CD14-positive monocyte (primary cell): ENCODE data around the gene MRPL34. TPM values are rescaled to one million over a fixed set of nuclear protein-coding genes. Genes with fewer than 3 reads are reported as not detected.

Source experiments
- DNase-seq, 3 donors: peaks; one replicate each; pipeline ENCODE4 v3.0.0-alpha.2; 2011 to 2022
- H2AFZ ChIP-seq: 2 replicates; pipeline ENCODE4 v1.6.0; 2012; ENCODE audit warnings: mild to moderate bottlenecking, low read depth, low read length, inconsistent platforms; ENCODE audit not compliant: insufficient read depth, poor library complexity, severe bottlenecking
- H3K27ac ChIP-seq, 2 donors: 1 replicate in 1 of 2; 2 replicates in 1 of 2; pipeline ENCODE4 v1.5.1; 2012 to 2013; ENCODE audit warnings: low read length in 2 of 2, control low read depth in 1 of 2, inconsistent platforms in 1 of 2, low read depth in 1 of 2, mild to moderate bottlenecking in 1 of 2
- H3K27me3 ChIP-seq, 2 donors: one replicate each; pipeline versions ENCODE4 v1.6.0 to v1.6.1; 2011 to 2013; ENCODE audit warnings: low read length in 2 of 2; ENCODE audit not compliant: control insufficient read depth in 2 of 2, insufficient read depth in 2 of 2
- H3K36me3 ChIP-seq, 2 donors: replicated peaks in 1 of 2; 1 replicate in 1 of 2; 2 replicates in 1 of 2; pipeline versions ENCODE4 v1.5.1 to v1.6.1; 2012 to 2013; ENCODE audit warnings: low read length in 2 of 2, control low read depth in 1 of 2, inconsistent platforms in 1 of 2, mild to moderate bottlenecking in 1 of 2; ENCODE audit not compliant: insufficient read depth in 2 of 2, control insufficient read depth in 1 of 2
- H3K4me1 ChIP-seq, 2 donors: 1 replicate in 1 of 2; 2 replicates in 1 of 2; pipeline versions ENCODE4 v1.5.1 to v1.6.1; 2012 to 2013; ENCODE audit warnings: low read length in 2 of 2, control low read depth in 1 of 2, inconsistent platforms in 1 of 2, mild to moderate bottlenecking in 1 of 2, moderate library complexity in 1 of 2; ENCODE audit not compliant: insufficient read depth in 2 of 2, control insufficient read depth in 1 of 2
- H3K4me2 ChIP-seq: replicated peaks from 2 replicates; pipeline ENCODE3; 2012; ENCODE audit warnings: low read length, moderate library complexity, mild to moderate bottlenecking; ENCODE audit not compliant: poor library complexity, severe bottlenecking; ENCODE audit errors: extremely low read depth
- H3K4me3 ChIP-seq, 3 experiments: fragments of 200-600 bp in 1 of 3; sonication (generic) in 1 of 3; replicated peaks in 1 of 3; 1 replicate in 2 of 3; 2 replicates in 1 of 3; pipeline ENCODE4 v1.5.1; 2011 to 2013; ENCODE audit warnings: low read length in 3 of 3, mild to moderate bottlenecking in 3 of 3, control low read depth in 2 of 3, low read depth in 2 of 3, inconsistent platforms in 1 of 3, moderate library complexity in 1 of 3
- H3K79me2 ChIP-seq: 2 replicates; pipeline ENCODE4 v1.6.0; 2012; ENCODE audit warnings: mild to moderate bottlenecking, control low read depth, inconsistent platforms, low read length, moderate library complexity; ENCODE audit not compliant: insufficient read depth
- H3K9ac ChIP-seq: 2 replicates; pipeline ENCODE4 v1.6.0; 2017; ENCODE audit warnings: low read length, mild to moderate bottlenecking; ENCODE audit not compliant: insufficient read depth, poor library complexity, severe bottlenecking
- H3K9me3 ChIP-seq, 2 donors: replicated peaks in 1 of 2; 1 replicate in 1 of 2; 2 replicates in 1 of 2; pipeline versions ENCODE4 v1.5.1 to v1.6.1; 2012 to 2013; ENCODE audit warnings: low read length in 2 of 2, control low read depth in 1 of 2; ENCODE audit not compliant: control insufficient read depth in 1 of 2, insufficient read depth in 1 of 2
- H4K20me1 ChIP-seq: 2 replicates; pipeline ENCODE4 v1.6.0; 2012; ENCODE audit warnings: mild to moderate bottlenecking, low read length, control low read depth, moderate library complexity; ENCODE audit not compliant: insufficient read depth
- H3K27ac Mint-ChIP-seq, 7 donors: one replicate each; pipeline ENCODE4 v1.8.0; 2020; ENCODE audit warnings: mild to moderate bottlenecking in 7 of 7, mixed read lengths in 7 of 7, moderate library complexity in 6 of 7, inconsistent platforms in 2 of 7
- H3K27me3 Mint-ChIP-seq, 3 donors: one replicate each; pipeline ENCODE4 v1.8.0; 2021 to 2022; ENCODE audit warnings: low read depth in 3 of 3, mild to moderate bottlenecking in 3 of 3, mixed read lengths in 3 of 3, moderate library complexity in 3 of 3, inconsistent platforms in 1 of 3
- H3K36me3 Mint-ChIP-seq, 2 donors: one replicate each; pipeline ENCODE4 v1.8.0; 2020; ENCODE audit warnings: mixed read lengths in 2 of 2, inconsistent platforms in 1 of 2, mild to moderate bottlenecking in 1 of 2
- H3K4me1 Mint-ChIP-seq: one replicate; pipeline ENCODE4 v1.8.0; 2020; ENCODE audit warnings: mild to moderate bottlenecking, mixed read lengths
- H3K4me3 Mint-ChIP-seq, 2 donors: one replicate each; pipeline ENCODE4 v1.8.0; 2020; ENCODE audit warnings: mild to moderate bottlenecking in 2 of 2, mixed read lengths in 2 of 2, moderate library complexity in 1 of 2
- H3K9me3 Mint-ChIP-seq, 7 donors: one replicate each; pipeline ENCODE4 v1.8.0; 2020 to 2022; ENCODE audit warnings: mixed read lengths in 7 of 7, mild to moderate bottlenecking in 6 of 7, moderate library complexity in 6 of 7, inconsistent platforms in 2 of 7
- WGBS: methylation state at CpG from one replicate; pipeline ENCODE4 v1.1.5; 2013; ENCODE audit warnings: missing lambda C conversion rate; ENCODE audit not compliant: insufficient coverage; 5-methylcytosine and 5-hydroxymethylcytosine counted together
- intact Hi-C, 2 donors: fragments of 100-400 bp; cut with micrococcal nuclease; formaldehyde crosslinking; loops; one replicate each; pipeline versions ENCODE4 v1.15.0 to v1.15.1; 2023
- polyA plus RNA-seq, 3 donors: library from polyadenylated mRNA; depleted of rRNA in 1 of 3; unstranded in 2 of 3; stranded (reverse) in 1 of 3; fragments of 300-500 nt in 2 of 3; fragments of >200 nt in 1 of 3; fragmentation: Illumina TruSeq in 2 of 3; gene quantifications; 1 replicate in 2 of 3; 2 replicates in 1 of 3; pipeline ENCODE4 v1.2.3, GENCODE V29; 2012 to 2021
- TF ChIP-seq, protein P1 (sequence below): fragments of 200-600 bp; IDR thresholded peaks from one replicate; pipeline ENCODE4 v1.8.0; 2022; ENCODE audit warnings: antibody characterized with exemption, mild to moderate bottlenecking

MRPL34 gene
- polyA plus RNA-seq, 3 donors = 13.2 to 208 (median 155) TPM

- H4K20me1 ChIP-seq = no peaks in the 10 kb centered on the region
- no peak overlapping the region for H2AFZ ChIP-seq
- H3K27ac Mint-ChIP-seq = no peak overlapping the region
- H3K36me3 Mint-ChIP-seq = peaks cover 9 to 17% of the 10 kb centered on the region in 2 donors
- H3K9me3 ChIP-seq = no peaks in the 10 kb centered on the region
- H3K4me3 ChIP-seq = no peak overlapping the region
- no peak for DNase-seq
- H3K4me3 Mint-ChIP-seq = no peak overlapping the region
- no peak overlapping the region for H3K4me2 ChIP-seq
- H3K27me3 Mint-ChIP-seq = peaks cover 0 to 3% (median 1%) of the 10 kb centered on the region in 3 donors
- intact Hi-C loops = no loop called here
- H3K4me1 ChIP-seq = peaks cover 19 to 28% of the 10 kb centered on the region in 2 donors
- TF ChIP-seq, protein P1, sequence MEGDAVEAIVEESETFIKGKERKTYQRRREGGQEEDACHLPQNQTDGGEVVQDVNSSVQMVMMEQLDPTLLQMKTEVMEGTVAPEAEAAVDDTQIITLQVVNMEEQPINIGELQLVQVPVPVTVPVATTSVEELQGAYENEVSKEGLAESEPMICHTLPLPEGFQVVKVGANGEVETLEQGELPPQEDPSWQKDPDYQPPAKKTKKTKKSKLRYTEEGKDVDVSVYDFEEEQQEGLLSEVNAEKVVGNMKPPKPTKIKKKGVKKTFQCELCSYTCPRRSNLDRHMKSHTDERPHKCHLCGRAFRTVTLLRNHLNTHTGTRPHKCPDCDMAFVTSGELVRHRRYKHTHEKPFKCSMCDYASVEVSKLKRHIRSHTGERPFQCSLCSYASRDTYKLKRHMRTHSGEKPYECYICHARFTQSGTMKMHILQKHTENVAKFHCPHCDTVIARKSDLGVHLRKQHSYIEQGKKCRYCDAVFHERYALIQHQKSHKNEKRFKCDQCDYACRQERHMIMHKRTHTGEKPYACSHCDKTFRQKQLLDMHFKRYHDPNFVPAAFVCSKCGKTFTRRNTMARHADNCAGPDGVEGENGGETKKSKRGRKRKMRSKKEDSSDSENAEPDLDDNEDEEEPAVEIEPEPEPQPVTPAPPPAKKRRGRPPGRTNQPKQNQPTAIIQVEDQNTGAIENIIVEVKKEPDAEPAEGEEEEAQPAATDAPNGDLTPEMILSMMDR = no peak
- 97% methylated on average over 14 of the region's 15 CpGs for WGBS
- H3K9ac ChIP-seq = no peak overlapping the region
- H3K79me2 ChIP-seq = peaks cover 5% of the 10 kb centered on the region
- no peaks in the 10 kb centered on the region for H3K27me3 ChIP-seq
- peaks cover 4 to 6% of the 10 kb centered on the region in 2 donors for H3K36me3 ChIP-seq
- no peaks in the 10 kb centered on the region for H3K9me3 Mint-ChIP-seq
- H3K4me1 Mint-ChIP-seq = peaks cover 21% of the 10 kb centered on the region
- H3K27ac ChIP-seq = no peak overlapping the region
Observed at GRCh38 chr19:17341386-17341785, 35.7 kb downstream of the MRPL34 start.

DNA sequence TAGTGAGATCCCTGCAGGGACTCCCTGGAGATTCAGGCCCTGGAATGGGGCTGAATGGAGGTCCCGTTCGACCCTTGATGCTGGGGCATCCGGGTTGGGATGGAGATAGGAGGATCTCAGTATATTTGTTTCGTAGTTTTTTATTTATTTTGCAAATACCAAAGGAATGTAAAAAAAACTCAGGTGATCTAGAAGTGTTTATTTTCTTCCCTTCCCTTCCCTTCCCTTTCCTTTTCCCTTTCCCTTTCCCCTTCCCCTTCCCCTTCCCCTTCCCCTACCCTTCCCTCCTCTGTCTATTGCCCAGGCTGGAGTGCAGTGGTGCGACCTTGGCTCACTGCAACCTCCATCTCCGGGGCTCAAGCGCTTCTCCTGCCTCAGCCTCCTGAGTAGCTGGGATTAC, 36.2 kb downstream of the MRPL34 start:
- no CpG with 5 or more reads among the region's 7 CpGs for WGBS
- Histone ChIP-seq H3K9me3 (no peaks in the 10 kb centered on the region), H3K27me3 (no peaks in the 10 kb centered on the region), H3K4me3 (no peak overlapping the region), H4K20me1 (no peaks in the 10 kb centered on the region), H3K4me1 (peaks cover 17 to 25% of the 10 kb centered on the region in 2 donors), H3K79me2 (peaks cover 5% of the 10 kb centered on the region), H3K9ac (no peak overlapping the region), H3K27ac (no peak overlapping the region), H3K36me3 (peaks cover 4 to 6% of the 10 kb centered on the region in 2 donors), H3K4me2 (no peak overlapping the region), H2AFZ (no peak overlapping the region)
- Mint-ChIP-seq H3K9me3 (no peaks in the 10 kb centered on the region), H3K4me1 (peaks cover 17% of the 10 kb centered on the region), H3K4me3 (no peak overlapping the region), H3K27ac (no peak overlapping the region), H3K36me3 (peaks cover 9 to 17% of the 10 kb centered on the region in 2 donors), H3K27me3 (peaks cover 1 to 3% (median 3%) of the 10 kb centered on the region in 3 donors)
- no peak for DNase-seq
- TF ChIP-seq, protein P1 = no peak
- intact Hi-C loops = no loop called here
